UCSD-AML1 (cell line): ENCODE data around the gene RINL.
"Not testable (repeated sequence)": the region's sequence is repeated elsewhere in the genome, so short reads cannot be mapped to it uniquely, and the experiment has no call there.

Experiments used
- DNase-seq: peaks from one replicate; lab custom pipeline; 2025; ENCODE audit not compliant: unreplicated experiment; lab: John Stamatoyannopoulos, UW

RINL gene

GRCh38 chr19:38836983-38837626 lies 41.0 kb downstream of the RINL start:
- DNase-seq = no peak

GRCh38 chr19:38836159-38836982 lies 41.7 kb downstream of the RINL start:
- DNase-seq = no peak

- DNase-seq = no peak
Observed at GRCh38 chr19:38834590-38834989, 43.5 kb downstream of the RINL start.

GRCh38 chr19:38834104-38834490 lies 44.0 kb downstream of the RINL start:
- DNase-seq = no peak

GRCh38 chr19:38833092-38833425 lies 45.0 kb downstream of the RINL start:
- no peak for DNase-seq

- no peak for DNase-seq
Observed at GRCh38 chr19:38831142-38831605, 46.9 kb downstream of the RINL start.

GRCh38 chr19:38830039-38830733 lies 47.9 kb downstream of the RINL start:
- DNase-seq = no peak

- DNase-seq = not testable (repeated sequence)
Observed at GRCh38 chr19:38829203-38829602, 48.9 kb downstream of the RINL start.

GRCh38 chr19:38826856-38827551 lies 51.1 kb downstream of the RINL start:
- DNase-seq = no peak

- DNase-seq = not testable (repeated sequence)
Observed at GRCh38 chr19:38825936-38826335, 52.1 kb downstream of the RINL start.

- not testable (repeated sequence) for DNase-seq
Observed at GRCh38 chr19:38821230-38821825, 56.7 kb downstream of the RINL start.

- no peak for DNase-seq
Observed at GRCh38 chr19:38819231-38819920, 58.7 kb downstream of the RINL start.
